Fibroblast of lung (primary cell): ENCODE data around the gene SLC5A10.

Experiments used
- CTCF ChIP-seq, 2 donors: IDR thresholded peaks in 1 of 2; conservative IDR thresholded peaks in 1 of 2; 1 replicate in 1 of 2; 2 replicates in 1 of 2; pipeline ENCODE4 v1.5.1; 2011 to 2012; ENCODE audit warnings: low read length in 2 of 2, control low read depth in 1 of 2, inconsistent platforms in 1 of 2, low read depth in 1 of 2, mild to moderate bottlenecking in 1 of 2
- EZH2 ChIP-seq: IDR thresholded peaks from 2 replicates; pipeline ENCODE4 v1.5.1; 2012; ENCODE audit warnings: low read length, control low read depth, mild to moderate bottlenecking; ENCODE audit errors: missing control alignments

- TF ChIP-seq EZH2 (no peak), CTCF (conservative IDR thresholded peaks at IDR 0.05 in 1 of 2, IDR thresholded peaks at IDR 0.05 in 1 of 2; ENCODE audit: low read depth in 1 of 2, low read length in 2 of 2) (no peak)
Measured at GRCh38 chr17:18996458-18996857, 44.5 kb downstream of the SLC5A10 start.
